Activated CD8-positive, alpha-beta T cell treated with anti-CD3 and anti-CD28 coated beads for 36 hours (primary cell): ENCODE measurements around the gene SEMA4D. TPM values are rescaled to one million over a fixed set of nuclear protein-coding genes. Genes with fewer than 3 reads are reported as not detected.
A peak's percentile ranks its signal among the peaks of the same experiment; 100 is the strongest.

Experiments used
- ATAC-seq: fragments of 200-7000 bp; cut with Tn5 transposase; one replicate; pipeline ENCODE4 v1.10.0; 2021; ENCODE audit warnings: mild to moderate bottlenecking, moderate library complexity
- CTCF ChIA-PET: fragments of 350-600 bp; sonication (Branson Sonifier 250); formaldehyde crosslinking; loops from one replicate; lab custom pipeline; 2021; ENCODE audit warnings: antibody characterized with exemption; lab: Charles Lee
- POLR2A ChIA-PET: fragments of 350-600 bp; sonication (Branson Sonifier 250); formaldehyde crosslinking; loops from one replicate; lab custom pipeline; 2021; ENCODE audit warnings: antibody characterized with exemption; lab: Charles Lee
- DNase-seq: peaks from one replicate; pipeline ENCODE4 v3.0.0-alpha.2; 2020
- H3K27ac Mint-ChIP-seq: one replicate; pipeline ENCODE4 v1.8.0; 2021; ENCODE audit warnings: mild to moderate bottlenecking, mixed read lengths
- H3K27me3 Mint-ChIP-seq: one replicate; pipeline ENCODE4 v1.8.0; 2021; ENCODE audit warnings: mixed read lengths
- H3K36me3 Mint-ChIP-seq: one replicate; pipeline ENCODE4 v1.8.0; 2021; ENCODE audit warnings: low read depth, mixed read lengths
- H3K4me1 Mint-ChIP-seq: one replicate; pipeline ENCODE4 v1.8.0; 2021; ENCODE audit warnings: low read depth, mixed read lengths
- H3K4me3 Mint-ChIP-seq: one replicate; pipeline ENCODE4 v1.8.0; 2021; ENCODE audit warnings: mild to moderate bottlenecking, moderate library complexity, mixed read lengths
- H3K9me3 Mint-ChIP-seq: one replicate; pipeline ENCODE4 v1.8.0; 2021; ENCODE audit warnings: mixed read lengths
- intact Hi-C: fragments of 100-400 bp; cut with micrococcal nuclease; formaldehyde crosslinking; loops from one replicate; pipeline ENCODE4 v1.10.0; 2022
- total RNA-seq, 2 experiments: library from RNA; stranded (reverse); gene quantifications; one replicate each; pipeline ENCODE4 v1.2.3, GENCODE V29; 2021
- TF ChIP-seq, protein P1 (sequence below): fragments of 200-600 bp; IDR thresholded peaks from one replicate; pipeline ENCODE4 v1.8.0; 2022; ENCODE audit warnings: antibody characterized with exemption, mild to moderate bottlenecking

The SEMA4D gene
- total RNA-seq, 2 experiments from 2014 or later = 290 to 317 TPM

DNA sequence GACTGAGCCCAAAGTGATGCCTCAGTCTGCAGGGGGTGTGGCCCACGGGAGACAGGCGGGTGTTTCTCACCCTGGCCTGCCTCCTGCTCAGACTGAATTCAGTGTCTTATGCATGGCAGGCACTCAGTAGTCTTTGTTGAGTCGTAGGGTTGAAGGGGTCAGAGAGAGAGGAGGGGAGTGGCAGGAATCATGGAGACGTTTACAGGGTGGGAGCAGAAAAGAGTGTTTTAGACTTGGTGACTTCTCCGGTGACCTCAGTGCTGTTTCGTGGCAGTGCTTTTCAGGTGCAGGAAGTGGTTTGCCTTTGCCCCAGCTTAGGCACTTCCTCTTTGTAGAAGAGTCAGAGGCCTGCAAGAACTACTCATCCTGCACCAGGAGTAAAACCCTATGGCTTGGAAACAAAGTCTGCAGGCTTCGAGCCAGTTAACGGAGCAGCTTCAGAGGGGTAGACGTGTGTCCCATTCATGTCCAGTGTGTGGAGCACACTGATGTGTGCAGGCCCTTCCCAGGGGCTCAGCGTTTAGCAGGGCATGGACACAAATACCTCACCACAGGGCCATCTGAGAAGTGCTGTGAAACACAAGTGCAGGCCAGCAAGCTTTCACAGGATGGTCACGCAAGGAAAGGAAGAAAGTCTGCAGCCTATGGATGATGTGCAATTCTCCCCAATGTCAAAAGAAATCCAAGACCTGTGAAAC, 24.5 kb upstream of the SEMA4D start:
- ATAC-seq = peak; percentile 88
- ChIA-PET CTCF (interaction anchor here (0.9 to 2.6 kb wide), 8 partner anchors 12 to 94 kb away, joined by 4 to 12 read pairs (median 8); no protein-coding TSS in a partner anchor), POLR2A (interaction anchor here (0.5 to 2.7 kb wide), 16 partner anchors 10 to 103 kb away, joined by 3 to 24 read pairs (median 5); no protein-coding TSS in a partner anchor)
- Mint-ChIP-seq H3K27me3 (no peaks in the 10 kb centered on the region), H3K4me1 (peaks cover 90% of the 10 kb centered on the region), H3K4me3 (peak overlapping the region; percentile 64), H3K27ac (peak overlapping the region; percentile 97), H3K36me3 (peaks cover 1% of the 10 kb centered on the region), H3K9me3 (no peaks in the 10 kb centered on the region)
- DNase-seq = peak; percentile 88
- intact Hi-C loops = loop anchor here (2.0 kb wide), 1 partner anchor 24 kb away; the partner anchor contains the start of gene SEMA4D
- TF ChIP-seq, protein P1, sequence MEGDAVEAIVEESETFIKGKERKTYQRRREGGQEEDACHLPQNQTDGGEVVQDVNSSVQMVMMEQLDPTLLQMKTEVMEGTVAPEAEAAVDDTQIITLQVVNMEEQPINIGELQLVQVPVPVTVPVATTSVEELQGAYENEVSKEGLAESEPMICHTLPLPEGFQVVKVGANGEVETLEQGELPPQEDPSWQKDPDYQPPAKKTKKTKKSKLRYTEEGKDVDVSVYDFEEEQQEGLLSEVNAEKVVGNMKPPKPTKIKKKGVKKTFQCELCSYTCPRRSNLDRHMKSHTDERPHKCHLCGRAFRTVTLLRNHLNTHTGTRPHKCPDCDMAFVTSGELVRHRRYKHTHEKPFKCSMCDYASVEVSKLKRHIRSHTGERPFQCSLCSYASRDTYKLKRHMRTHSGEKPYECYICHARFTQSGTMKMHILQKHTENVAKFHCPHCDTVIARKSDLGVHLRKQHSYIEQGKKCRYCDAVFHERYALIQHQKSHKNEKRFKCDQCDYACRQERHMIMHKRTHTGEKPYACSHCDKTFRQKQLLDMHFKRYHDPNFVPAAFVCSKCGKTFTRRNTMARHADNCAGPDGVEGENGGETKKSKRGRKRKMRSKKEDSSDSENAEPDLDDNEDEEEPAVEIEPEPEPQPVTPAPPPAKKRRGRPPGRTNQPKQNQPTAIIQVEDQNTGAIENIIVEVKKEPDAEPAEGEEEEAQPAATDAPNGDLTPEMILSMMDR = no peak

GRCh38 chr9:89519366-89519805, 21.5 kb upstream of the SEMA4D start:
- DNase-seq (no peak), ATAC-seq (no peak)
- ChIA-PET CTCF (interaction anchor here (1.0 to 2.9 kb wide), 8 partner anchors 9 to 109 kb away, joined by 3 to 19 read pairs (median 4); no protein-coding TSS in a partner anchor), POLR2A (interaction anchor here (0.7 to 2.6 kb wide), 7 partner anchors 9 to 40 kb away, joined by 3 to 14 read pairs (median 5); partner anchors contain the start of gene SEMA4D)
- Mint-ChIP-seq H3K4me1 (peaks cover 71% of the 10 kb centered on the region), H3K4me3 (no peak overlapping the region), H3K9me3 (no peaks in the 10 kb centered on the region), H3K36me3 (no peaks in the 10 kb centered on the region), H3K27me3 (no peaks in the 10 kb centered on the region), H3K27ac (peak overlapping the region; percentile 60)
- intact Hi-C loops = no loop called here
- TF ChIP-seq, protein P1 = no peak

GRCh38 chr9:89518466-89519365, 20.8 kb upstream of the SEMA4D start:
- Mint-ChIP-seq H3K4me1 (peaks cover 71% of the 10 kb centered on the region), H3K36me3 (no peaks in the 10 kb centered on the region), H3K27me3 (no peaks in the 10 kb centered on the region), H3K4me3 (no peak overlapping the region), H3K27ac (peak overlapping the region; percentile 60), H3K9me3 (no peaks in the 10 kb centered on the region)
- TF ChIP-seq, protein P1 = no peak
- intact Hi-C loops = no loop called here
- ATAC-seq (no peak), DNase-seq (peak; percentile 45)
- ChIA-PET CTCF (interaction anchor here (1.1 to 2.9 kb wide), 5 partner anchors 9 to 108 kb away, joined by 4 to 19 read pairs (median 9); no protein-coding TSS in a partner anchor), POLR2A (interaction anchor here (0.7 to 2.6 kb wide), 10 partner anchors 11 to 73 kb away, joined by 3 to 14 read pairs (median 4); partner anchors contain the start of gene SEMA4D)

DNA sequence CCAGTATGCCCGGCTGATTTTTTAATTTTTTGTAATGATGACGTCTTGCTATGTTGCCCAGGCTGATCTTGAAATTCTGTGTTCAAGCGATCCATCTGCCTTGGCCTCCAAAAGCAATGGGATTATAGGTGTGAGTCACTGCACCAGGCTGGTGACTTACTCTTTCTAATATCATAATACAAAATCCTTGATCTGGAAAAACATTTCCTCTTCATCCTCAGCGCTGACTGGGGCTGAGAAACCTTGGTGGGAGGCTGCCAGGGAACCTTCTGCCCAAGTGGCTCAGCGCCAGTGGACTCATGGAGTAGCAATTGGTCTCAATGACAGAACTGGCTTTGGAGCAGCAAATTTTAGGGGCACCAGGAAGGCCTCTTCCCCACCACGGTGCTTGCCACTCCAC, 17.5 kb upstream of the SEMA4D start:
- Mint-ChIP-seq H3K9me3 (no peaks in the 10 kb centered on the region), H3K36me3 (no peaks in the 10 kb centered on the region), H3K4me1 (peaks cover 64% of the 10 kb centered on the region), H3K27me3 (no peaks in the 10 kb centered on the region), H3K4me3 (no peak overlapping the region), H3K27ac (peak overlapping the region; percentile 0)
- CTCF ChIA-PET = interaction anchor here (1.6 kb wide), 1 partner anchor 13 kb away, joined by 3 read pairs; no protein-coding TSS in a partner anchor
- intact Hi-C loops = no loop called here
- POLR2A ChIA-PET = interaction anchor here (1.3 kb wide), 1 partner anchor 11 kb away, joined by 3 read pairs; no protein-coding TSS in a partner anchor
- ATAC-seq (no peak), DNase-seq (no peak)
- TF ChIP-seq, protein P1 = no peak
